Skeletal muscle satellite cell (primary cell): ENCODE results near the gene SESTD1.
"Not testable (repeated sequence)": the region's sequence is repeated elsewhere in the genome, so short reads cannot be mapped to it uniquely, and the experiment has no call there.

Source experiments
- H3K27me3 ChIP-seq: 2 replicates; pipeline ENCODE4 v1.7.0; 2013; ENCODE audit warnings: low read length; ENCODE audit not compliant: control insufficient read depth, insufficient read depth
- H3K36me3 ChIP-seq: 2 replicates; pipeline ENCODE4 v1.7.0; 2013; ENCODE audit warnings: mild to moderate bottlenecking, control low read depth, low read length; ENCODE audit not compliant: insufficient read depth
- H3K4me1 ChIP-seq: 2 replicates; pipeline ENCODE4 v1.7.0; 2013; ENCODE audit warnings: low read length; ENCODE audit not compliant: control insufficient read depth, insufficient read depth
- H3K4me2 ChIP-seq: 2 replicates; pipeline ENCODE4 v1.7.0; 2013; ENCODE audit warnings: mild to moderate bottlenecking, low read length
- H3K4me3 ChIP-seq: 2 replicates; pipeline ENCODE4 v1.7.0; 2013; ENCODE audit warnings: low read length
- H3K9ac ChIP-seq: 2 replicates; pipeline ENCODE4 v1.7.0; 2013; ENCODE audit warnings: mild to moderate bottlenecking, low read depth, low read length, moderate library complexity
- H3K9me3 ChIP-seq: replicated peaks from 2 replicates; pipeline ENCODE4 v1.7.0; 2013; ENCODE audit warnings: mild to moderate bottlenecking, control low read depth, low read length

SESTD1 gene

DNA sequence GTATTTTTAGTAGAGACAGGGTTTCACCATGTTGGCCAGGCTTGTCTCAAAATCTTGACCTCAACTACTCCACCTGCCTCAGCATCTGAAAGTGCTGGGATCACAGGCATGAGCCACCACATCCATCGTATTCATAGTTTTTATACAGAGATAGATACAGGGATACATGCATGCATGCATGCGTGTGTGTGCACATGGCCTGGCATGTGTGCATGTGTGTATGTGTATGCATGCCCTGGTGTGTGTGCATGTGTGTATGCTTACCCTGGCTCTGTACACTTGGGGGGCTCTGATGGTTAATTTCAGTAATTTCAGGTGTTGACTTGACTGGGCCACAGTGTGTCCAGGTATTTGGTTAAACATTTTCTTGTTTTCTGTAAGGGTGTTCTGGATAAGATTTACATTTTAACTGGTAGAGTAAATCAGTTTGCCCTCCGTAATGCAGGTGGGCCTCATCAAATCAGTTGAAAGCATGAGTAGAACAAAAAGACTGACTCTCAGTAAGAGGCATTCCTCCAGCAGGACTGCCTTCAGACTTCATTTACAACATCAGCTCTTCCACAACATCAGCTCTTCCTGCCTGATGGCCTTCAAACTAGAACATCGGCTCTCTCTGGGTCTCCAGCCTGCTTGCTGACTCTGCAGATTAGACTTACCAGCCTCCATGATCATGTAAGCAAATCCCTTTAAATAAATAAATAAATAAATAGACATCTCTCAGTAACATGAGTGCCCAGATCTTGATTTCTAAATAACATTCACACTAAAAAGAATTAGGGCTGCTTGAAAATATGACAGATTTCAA, 30.8 kb downstream of the SESTD1 start:
- Histone ChIP-seq H3K27me3 (no peaks in the 10 kb centered on the region), H3K4me1 (peaks cover 40% of the 10 kb centered on the region), H3K4me2 (no peak overlapping the region), H3K4me3 (no peak overlapping the region), H3K9me3 (no peaks in the 10 kb centered on the region), H3K9ac (no peak overlapping the region), H3K36me3 (no peaks in the 10 kb centered on the region)

- Histone ChIP-seq H3K9ac (no peak overlapping the region), H3K4me1 (peaks cover 32% of the 10 kb centered on the region), H3K4me2 (no peak overlapping the region), H3K27me3 (no peaks in the 10 kb centered on the region), H3K36me3 (no peaks in the 10 kb centered on the region), H3K4me3 (no peak overlapping the region), H3K9me3 (no peaks in the 10 kb centered on the region)
These were observed 31.5 kb downstream of the SESTD1 start for GRCh38 chr2:179233083-179233490.

DNA sequence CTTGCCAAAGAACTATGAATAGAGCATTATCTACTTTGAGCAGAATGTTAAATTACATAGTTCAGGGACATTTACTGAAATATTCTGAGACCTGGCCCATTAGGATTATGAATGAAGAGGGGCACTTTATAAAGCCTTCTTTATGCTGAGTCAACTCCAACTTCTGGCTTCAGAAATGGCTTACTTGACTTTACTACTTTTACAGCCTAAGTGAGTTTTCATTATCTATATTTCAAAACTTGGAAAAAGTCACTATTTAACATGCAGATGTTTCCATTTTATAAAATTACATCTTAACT, 37.7 kb downstream of the SESTD1 start:
- H3K27me3 ChIP-seq: no peaks in the 10 kb centered on the region
- no peak overlapping the region for H3K9ac ChIP-seq
- H3K4me3 ChIP-seq: no peak overlapping the region
- H3K36me3 ChIP-seq: no peaks in the 10 kb centered on the region
- no peak overlapping the region for H3K4me2 ChIP-seq
- H3K4me1 ChIP-seq: peaks cover 10% of the 10 kb centered on the region
- H3K9me3 ChIP-seq: no peaks in the 10 kb centered on the region

- no peak overlapping the region for H3K4me2 ChIP-seq
- no peaks in the 10 kb centered on the region for H3K27me3 ChIP-seq
- peaks cover 10% of the 10 kb centered on the region for H3K4me1 ChIP-seq
- H3K9ac ChIP-seq: no peak overlapping the region
- no peaks in the 10 kb centered on the region for H3K9me3 ChIP-seq
- H3K36me3 ChIP-seq: no peaks in the 10 kb centered on the region
- H3K4me3 ChIP-seq: no peak overlapping the region
These were observed 38.2 kb downstream of the SESTD1 start for GRCh38 chr2:179226203-179226960.

- Histone ChIP-seq H3K36me3 (no peaks in the 10 kb centered on the region), H3K9me3 (no peaks in the 10 kb centered on the region), H3K27me3 (no peaks in the 10 kb centered on the region), H3K4me1 (peaks cover 6% of the 10 kb centered on the region), H3K4me3 (no peak overlapping the region), H3K4me2 (no peak overlapping the region), H3K9ac (no peak overlapping the region)
These were observed 40.3 kb downstream of the SESTD1 start for GRCh38 chr2:179224361-179224760.

- H3K4me1 ChIP-seq: peaks cover 3% of the 10 kb centered on the region
- H3K27me3 ChIP-seq: no peaks in the 10 kb centered on the region
- H3K4me3 ChIP-seq: no peak overlapping the region
- no peak overlapping the region for H3K4me2 ChIP-seq
- no peaks in the 10 kb centered on the region for H3K9me3 ChIP-seq
- H3K9ac ChIP-seq: no peak overlapping the region
- no peaks in the 10 kb centered on the region for H3K36me3 ChIP-seq
These were observed 42.6 kb downstream of the SESTD1 start for GRCh38 chr2:179222076-179222475.

- no peaks in the 10 kb centered on the region for H3K9me3 ChIP-seq
- H3K4me3 ChIP-seq: no peak overlapping the region
- no peaks in the 10 kb centered on the region for H3K36me3 ChIP-seq
- H3K4me1 ChIP-seq: peaks cover 3% of the 10 kb centered on the region
- H3K9ac ChIP-seq: no peak overlapping the region
- H3K4me2 ChIP-seq: no peak overlapping the region
- H3K27me3 ChIP-seq: no peaks in the 10 kb centered on the region
These were observed 45.6 kb downstream of the SESTD1 start for GRCh38 chr2:179218848-179219594.

DNA sequence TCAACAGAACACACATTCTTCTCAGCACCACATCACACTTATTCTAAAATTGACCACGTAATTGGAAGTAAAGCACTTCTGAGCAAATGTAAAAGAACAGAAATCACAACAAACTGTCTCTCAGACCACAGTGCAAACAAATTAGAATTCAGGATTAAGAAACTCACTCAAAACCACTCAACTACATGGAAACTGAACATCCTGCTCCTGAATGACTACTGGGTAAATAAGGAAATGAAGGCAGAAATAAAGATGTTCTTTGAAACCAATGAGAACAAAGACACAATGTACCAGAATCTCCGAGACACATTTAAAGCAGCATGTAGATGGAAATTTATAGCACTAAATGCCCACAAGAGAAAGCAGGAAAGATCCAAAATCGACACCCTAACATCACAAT, 50.0 kb downstream of the SESTD1 start:
- H3K9ac ChIP-seq, H3K36me3 ChIP-seq, H3K4me1 ChIP-seq: not testable (repeated sequence)

GRCh38 chr2:179211355-179211754, 53.3 kb downstream of the SESTD1 start:
- no peaks in the 10 kb centered on the region for H3K9me3 ChIP-seq
- no peaks in the 10 kb centered on the region for H3K27me3 ChIP-seq
- H3K36me3 ChIP-seq: no peaks in the 10 kb centered on the region
- H3K4me2 ChIP-seq: no peak overlapping the region
- no peak overlapping the region for H3K9ac ChIP-seq
- no peaks in the 10 kb centered on the region for H3K4me1 ChIP-seq
- H3K4me3 ChIP-seq: no peak overlapping the region

More for the DNA sequence above, 50.0 kb downstream of the SESTD1 start:
- not testable (repeated sequence) for H3K4me3 ChIP-seq, H3K4me2 ChIP-seq, H3K27me3 ChIP-seq, H3K9me3 ChIP-seq

GRCh38 chr2:179208277-179208676, 56.4 kb downstream of the SESTD1 start:
- not testable (repeated sequence) for H3K4me3 ChIP-seq, H3K9me3 ChIP-seq, H3K4me2 ChIP-seq, H3K36me3 ChIP-seq, H3K4me1 ChIP-seq, H3K9ac ChIP-seq, H3K27me3 ChIP-seq

- H3K9ac ChIP-seq: no peak overlapping the region
- no peaks in the 10 kb centered on the region for H3K4me1 ChIP-seq
These were observed 57.6 kb downstream of the SESTD1 start for GRCh38 chr2:179207047-179207446.

More at GRCh38 chr2:179207047-179207446, 57.6 kb downstream of the SESTD1 start:
- Histone ChIP-seq H3K27me3 (no peaks in the 10 kb centered on the region), H3K4me2 (no peak overlapping the region), H3K4me3 (no peak overlapping the region), H3K36me3 (no peaks in the 10 kb centered on the region), H3K9me3 (no peaks in the 10 kb centered on the region)
